Common myeloid progenitor, CD34-positive (primary cell): Measurements from ENCODE around the gene WNK1.

ENCODE experiments used
- CTCF ChIA-PET: fragments of 350-600 bp; sonication (Branson Sonifier 250); formaldehyde crosslinking; loops from one replicate; lab custom pipeline; 2021; ENCODE audit warnings: antibody characterized with exemption; lab: Charles Lee
- POLR2A ChIA-PET: fragments of 350-600 bp; sonication (Branson Sonifier 250); formaldehyde crosslinking; loops from one replicate; lab custom pipeline; 2021; ENCODE audit warnings: antibody characterized with exemption; lab: Charles Lee
- DNase-seq, 3 donors: peaks; one replicate each; pipeline versions ENCODE4 v3.0.0 to v3.0.0-alpha.2; 2013
- H3K27ac ChIP-seq, 2 experiments: 1 replicate in 1 of 2; 2 replicates in 1 of 2; pipeline ENCODE4 v1.7.0; 2013; ENCODE audit warnings: inconsistent platforms in 2 of 2, low read length in 2 of 2, mild to moderate bottlenecking in 2 of 2, low read depth in 1 of 2, moderate library complexity in 1 of 2; ENCODE audit not compliant: severe bottlenecking in 2 of 2, insufficient read depth in 1 of 2, poor library complexity in 1 of 2
- H3K27me3 ChIP-seq, 5 experiments: replicated peaks in 2 of 5; 1 replicate in 3 of 5; 2 replicates in 2 of 5; pipeline versions ENCODE4 v1.6.1 to v1.7.0; 2013; ENCODE audit warnings: low read length in 4 of 5, mild to moderate bottlenecking in 2 of 5, moderate library complexity in 2 of 5, inconsistent platforms in 1 of 5; ENCODE audit not compliant: insufficient read depth in 5 of 5, control insufficient read depth in 4 of 5
- H3K36me3 ChIP-seq, 4 experiments: 1 replicate in 2 of 4; 2 replicates in 2 of 4; pipeline versions ENCODE4 v1.6.1 to v1.7.0; 2013; ENCODE audit warnings: low read length in 3 of 4, control low read depth in 1 of 4, mild to moderate bottlenecking in 1 of 4; ENCODE audit not compliant: control insufficient read depth in 4 of 4, insufficient read depth in 4 of 4
- H3K4me1 ChIP-seq, 4 experiments: 1 replicate in 3 of 4; 2 replicates in 1 of 4; pipeline versions ENCODE4 v1.6.1 to v1.7.1; 2013; ENCODE audit warnings: low read length in 3 of 4, mild to moderate bottlenecking in 3 of 4, control low read depth in 1 of 4, inconsistent platforms in 1 of 4, moderate library complexity in 1 of 4; ENCODE audit not compliant: control insufficient read depth in 4 of 4, insufficient read depth in 4 of 4; ENCODE audit errors: control extremely low read depth in 1 of 4
- H3K4me3 ChIP-seq, 7 experiments: 1 replicate in 4 of 7; 2 replicates in 3 of 7; pipeline versions ENCODE4 v1.5.1 to v1.7.0; 2013; ENCODE audit warnings: mild to moderate bottlenecking in 7 of 7, low read length in 6 of 7, moderate library complexity in 6 of 7, inconsistent platforms in 2 of 7, low read depth in 2 of 7, control low read depth in 1 of 7; ENCODE audit not compliant: insufficient read depth in 4 of 7, control insufficient read depth in 1 of 7; ENCODE audit errors: extremely low read depth in 1 of 7
- H3K9me3 ChIP-seq, 5 experiments: 1 replicate in 4 of 5; 2 replicates in 1 of 5; pipeline versions ENCODE4 v1.6.1 to v1.7.1; 2013; ENCODE audit warnings: low read length in 4 of 5, mild to moderate bottlenecking in 2 of 5, inconsistent platforms in 1 of 5, low read depth in 1 of 5, moderate library complexity in 1 of 5; ENCODE audit not compliant: control insufficient read depth in 4 of 5, insufficient read depth in 2 of 5; ENCODE audit errors: control extremely low read depth in 1 of 5
- WGBS: methylation state at CpG from one replicate; pipeline ENCODE4 v1.1.5; 2013; ENCODE audit not compliant: insufficient coverage; 5-methylcytosine and 5-hydroxymethylcytosine counted together

WNK1 gene

GRCh38 chr12:870378-870777, 118.0 kb downstream of the WNK1 start:
- peaks cover 17 to 71% (median 45%) of the 10 kb centered on the region in 4 experiments for H3K36me3 ChIP-seq
- ChIA-PET POLR2A (no interaction called here), CTCF (interaction anchor here (1.1 kb wide), 1 partner anchor 295 kb away, joined by 3 read pairs; no protein-coding TSS in a partner anchor)
- no peak overlapping the region for H3K4me3 ChIP-seq
- DNase-seq = no peak
- no peaks in the 10 kb centered on the region for H3K9me3 ChIP-seq
- H3K27me3 ChIP-seq = no peaks in the 10 kb centered on the region
- WGBS = no CpG with 5 or more reads among the region's 1 CpG
- no peaks in the 10 kb centered on the region for H3K4me1 ChIP-seq
- no peak overlapping the region for H3K27ac ChIP-seq

- 100% methylated on average over 1 of the region's 2 CpGs for WGBS
- Histone ChIP-seq H3K27ac (no peak overlapping the region), H3K4me3 (no peak overlapping the region), H3K27me3 (no peaks in the 10 kb centered on the region), H3K9me3 (no peaks in the 10 kb centered on the region), H3K4me1 (no peaks in the 10 kb centered on the region), H3K36me3 (peaks cover 17 to 58% (median 37%) of the 10 kb centered on the region in 4 experiments)
- POLR2A ChIA-PET = no interaction called here
- CTCF ChIA-PET = interaction anchor here (0.6 to 2.0 kb wide), 6 partner anchors 9 to 709 kb away, joined by 3 to 9 read pairs (median 4); no protein-coding TSS in a partner anchor
- DNase-seq = no peak
These were observed 121.6 kb downstream of the WNK1 start for GRCh38 chr12:873954-874353.

DNA sequence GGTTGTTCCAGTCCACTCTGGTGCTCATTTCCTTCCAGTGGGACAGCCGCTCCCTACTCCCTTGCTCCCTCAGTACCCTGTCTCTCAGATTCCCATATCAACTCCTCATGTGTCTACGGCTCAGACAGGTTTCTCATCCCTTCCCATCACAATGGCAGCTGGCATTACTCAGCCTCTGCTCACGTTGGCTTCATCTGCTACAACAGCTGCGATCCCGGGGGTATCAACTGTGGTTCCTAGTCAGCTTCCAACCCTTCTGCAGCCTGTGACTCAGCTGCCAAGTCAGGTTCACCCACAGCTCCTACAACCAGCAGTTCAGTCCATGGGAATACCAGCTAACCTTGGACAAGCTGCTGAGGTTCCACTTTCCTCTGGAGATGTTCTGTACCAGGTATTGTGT, 127.3 kb downstream of the WNK1 start:
- Histone ChIP-seq H3K4me1 (no peaks in the 10 kb centered on the region), H3K36me3 (peaks cover 21 to 78% (median 60%) of the 10 kb centered on the region in 4 experiments), H3K4me3 (no peak overlapping the region), H3K9me3 (no peaks in the 10 kb centered on the region), H3K27ac (no peak overlapping the region), H3K27me3 (no peaks in the 10 kb centered on the region)
- DNase-seq = no peak
- POLR2A ChIA-PET = no interaction called here
- CTCF ChIA-PET = no interaction called here
- 98% methylated on average over 5 of the region's 5 CpGs for WGBS

GRCh38 chr12:880656-881055, 128.3 kb downstream of the WNK1 start:
- Histone ChIP-seq H3K4me3 (no peak overlapping the region), H3K4me1 (no peaks in the 10 kb centered on the region), H3K36me3 (peaks cover 30 to 81% (median 65%) of the 10 kb centered on the region in 4 experiments), H3K27ac (no peak overlapping the region), H3K27me3 (no peaks in the 10 kb centered on the region), H3K9me3 (no peaks in the 10 kb centered on the region)
- ChIA-PET POLR2A (no interaction called here), CTCF (interaction anchor here (1.0 kb wide), 1 partner anchor 12 kb away, joined by 3 read pairs; no protein-coding TSS in a partner anchor)
- WGBS = 100% methylated on average over 3 of the region's 4 CpGs
- no peak for DNase-seq

GRCh38 chr12:884746-885414, 132.5 kb downstream of the WNK1 start:
- POLR2A ChIA-PET = no interaction called here
- Histone ChIP-seq H3K27ac (no peak overlapping the region), H3K36me3 (peaks cover 40 to 100% (median 70%) of the 10 kb centered on the region in 4 experiments), H3K27me3 (no peaks in the 10 kb centered on the region), H3K9me3 (no peaks in the 10 kb centered on the region), H3K4me3 (no peak overlapping the region), H3K4me1 (no peaks in the 10 kb centered on the region)
- CTCF ChIA-PET = interaction anchor here (1.0 to 3.7 kb wide), 3 partner anchors 17 to 24 kb away, joined by 3 to 12 read pairs (median 3); no protein-coding TSS in a partner anchor
- no peak for DNase-seq
- WGBS = 100% methylated on average over 5 of the region's 5 CpGs

DNA sequence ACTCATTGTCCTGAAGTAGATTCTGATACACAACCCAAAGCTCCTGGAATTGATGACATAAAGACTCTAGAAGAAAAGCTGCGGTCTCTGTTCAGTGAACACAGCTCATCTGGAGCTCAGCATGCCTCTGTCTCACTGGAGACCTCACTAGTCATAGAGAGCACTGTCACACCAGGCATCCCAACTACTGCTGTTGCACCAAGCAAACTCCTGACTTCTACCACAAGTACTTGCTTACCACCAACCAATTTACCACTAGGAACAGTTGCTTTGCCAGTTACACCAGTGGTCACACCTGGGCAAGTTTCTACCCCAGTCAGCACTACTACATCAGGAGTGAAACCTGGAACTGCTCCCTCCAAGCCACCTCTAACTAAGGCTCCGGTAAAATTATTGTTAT, 133.3 kb downstream of the WNK1 start:
- no peaks in the 10 kb centered on the region for H3K4me1 ChIP-seq
- H3K36me3 ChIP-seq = peaks cover 39 to 99% (median 69%) of the 10 kb centered on the region in 4 experiments
- no peak overlapping the region for H3K4me3 ChIP-seq
- 100% methylated on average over 1 of the region's 2 CpGs for whole genome bisulfite sequencing
- DNase-seq = no peak
- ChIA-PET POLR2A (no interaction called here), CTCF (interaction anchor here (1.0 to 3.7 kb wide), 3 partner anchors 18 to 23 kb away, joined by 3 to 12 read pairs (median 3); no protein-coding TSS in a partner anchor)
- H3K27ac ChIP-seq = no peak overlapping the region
- H3K9me3 ChIP-seq = no peaks in the 10 kb centered on the region
- no peaks in the 10 kb centered on the region for H3K27me3 ChIP-seq

- H3K4me3 ChIP-seq = no peak overlapping the region
- DNase-seq = no peak
- 95% methylated on average over 2 of the region's 2 CpGs for WGBS
- H3K27ac ChIP-seq = no peak overlapping the region
- no peaks in the 10 kb centered on the region for H3K27me3 ChIP-seq
- POLR2A ChIA-PET = no interaction called here
- H3K9me3 ChIP-seq = no peaks in the 10 kb centered on the region
- no peaks in the 10 kb centered on the region for H3K4me1 ChIP-seq
- H3K36me3 ChIP-seq = peaks cover 34 to 95% (median 66%) of the 10 kb centered on the region in 4 experiments
- CTCF ChIA-PET = interaction anchor here (1.0 to 3.7 kb wide), 3 partner anchors 15 to 22 kb away, joined by 3 to 12 read pairs (median 3); no protein-coding TSS in a partner anchor
These were observed 133.8 kb downstream of the WNK1 start for GRCh38 chr12:886206-886605.
